ENCODE data around the gene PGAM5. TPM values are rescaled to one million over a fixed set of nuclear protein-coding genes. Genes with fewer than 3 reads are reported as not detected.
A peak's percentile ranks its signal among the peaks of the same experiment; 100 is the strongest.

Gene PGAM5
- polyA plus RNA-seq, 3 donors = 7.0 to 10.3 (median 9.6) TPM

GRCh38 chr12:132687211-132688164 is 23.2 kb upstream of the PGAM5 start, which contains the start of the genes POLE and PXMP2:
Gene POLE, minus strand, starts transcription at chr12:132687342. Its CDS starts 27 bp downstream, at chr12:132687315.
Gene PXMP2, plus strand, starts transcription at chr12:132687587. Its CDS starts 84 bp downstream, at chr12:132687671.
- Histone ChIP-seq H3K9ac (ENCODE audit: insufficient read depth, low read length, poor library complexity, severe bottlenecking) (peak within 1 kb of the TSS; percentile 68), H4K20me1 (ENCODE audit: insufficient read depth, low read length) (no peaks in the 10 kb centered on the region), H3K4me3 (replicated peaks in 1 of 3; ENCODE audit: low read depth in 2 of 3, low read length in 3 of 3) (peak within 1 kb of the TSS; percentile 38 to 80 (median 66)), H3K4me1 (ENCODE audit: control insufficient read depth in 1 of 2, insufficient read depth in 2 of 2, low read length in 2 of 2) (peaks cover 6 to 23% of the 10 kb centered on the region in 2 donors), H3K9me3 (replicated peaks in 1 of 2; ENCODE audit: control insufficient read depth in 1 of 2, insufficient read depth in 1 of 2, low read length in 2 of 2) (no peaks in the 10 kb centered on the region), H3K4me2 (replicated peaks; ENCODE audit: extremely low read depth, low read length, poor library complexity, severe bottlenecking) (peak within 1 kb of the TSS; percentile 87), H2AFZ (ENCODE audit: insufficient read depth, low read depth, low read length, poor library complexity, severe bottlenecking) (peak within 1 kb of the TSS; percentile 78), H3K27me3 (ENCODE audit: control insufficient read depth in 2 of 2, insufficient read depth in 2 of 2, low read length in 2 of 2) (peaks cover 0 to 2% of the 10 kb centered on the region in 2 donors), H3K79me2 (ENCODE audit: insufficient read depth, low read length) (peaks cover 33% of the 10 kb centered on the region), H3K27ac (ENCODE audit: low read depth in 1 of 2, low read length in 2 of 2) (no peak within 1 kb of the TSS), H3K36me3 (replicated peaks in 1 of 2; ENCODE audit: control insufficient read depth in 1 of 2, insufficient read depth in 2 of 2, low read length in 2 of 2) (no peaks in the 10 kb centered on the region)
- peaks cover 19% of the 10 kb centered on the region for H3K4me1 Mint-ChIP-seq
- under 1% methylated on average over 134 of the region's 134 CpGs for WGBS (ENCODE audit: insufficient coverage)
- intact Hi-C loops (cut with micrococcal nuclease) = loop anchor here in 1 of 2 donors (10.0 kb wide), 1 partner anchor 137 kb away; the partner anchor contains the start of gene GOLGA3
- peak within 1 kb of the TSS; percentile 81 to 85 for H3K4me3 Mint-ChIP-seq
- TF ChIP-seq, protein P1, sequence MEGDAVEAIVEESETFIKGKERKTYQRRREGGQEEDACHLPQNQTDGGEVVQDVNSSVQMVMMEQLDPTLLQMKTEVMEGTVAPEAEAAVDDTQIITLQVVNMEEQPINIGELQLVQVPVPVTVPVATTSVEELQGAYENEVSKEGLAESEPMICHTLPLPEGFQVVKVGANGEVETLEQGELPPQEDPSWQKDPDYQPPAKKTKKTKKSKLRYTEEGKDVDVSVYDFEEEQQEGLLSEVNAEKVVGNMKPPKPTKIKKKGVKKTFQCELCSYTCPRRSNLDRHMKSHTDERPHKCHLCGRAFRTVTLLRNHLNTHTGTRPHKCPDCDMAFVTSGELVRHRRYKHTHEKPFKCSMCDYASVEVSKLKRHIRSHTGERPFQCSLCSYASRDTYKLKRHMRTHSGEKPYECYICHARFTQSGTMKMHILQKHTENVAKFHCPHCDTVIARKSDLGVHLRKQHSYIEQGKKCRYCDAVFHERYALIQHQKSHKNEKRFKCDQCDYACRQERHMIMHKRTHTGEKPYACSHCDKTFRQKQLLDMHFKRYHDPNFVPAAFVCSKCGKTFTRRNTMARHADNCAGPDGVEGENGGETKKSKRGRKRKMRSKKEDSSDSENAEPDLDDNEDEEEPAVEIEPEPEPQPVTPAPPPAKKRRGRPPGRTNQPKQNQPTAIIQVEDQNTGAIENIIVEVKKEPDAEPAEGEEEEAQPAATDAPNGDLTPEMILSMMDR (IDR thresholded peaks at IDR 0.05) = no peak
- H3K27ac Mint-ChIP-seq = peak within 1 kb of the TSS in 1 of 7 donors; percentile 46
- H3K9me3 Mint-ChIP-seq = peaks cover 0 to 5% (median 1%) of the 10 kb centered on the region in 7 donors
- H3K27me3 Mint-ChIP-seq (ENCODE audit: low read depth in 3 of 3) = peaks cover 3 to 12% (median 9%) of the 10 kb centered on the region in 3 donors
- H3K36me3 Mint-ChIP-seq = no peaks in the 10 kb centered on the region
- DNase-seq = peak; percentile 84 to 89 (median 87)

- peaks cover 17% of the 10 kb centered on the region for H3K4me1 Mint-ChIP-seq
- H3K9me3 Mint-ChIP-seq = peaks cover 0 to 2% (median 0%) of the 10 kb centered on the region in 7 donors
- no peaks in the 10 kb centered on the region for H3K9me3 ChIP-seq (replicated peaks in 1 of 2; ENCODE audit: control insufficient read depth in 1 of 2, insufficient read depth in 1 of 2, low read length in 2 of 2)
- H3K4me3 Mint-ChIP-seq = peak overlapping the region; percentile 10 to 44
- peaks cover 0 to 2% of the 10 kb centered on the region in 2 donors for H3K27me3 ChIP-seq (ENCODE audit: control insufficient read depth in 2 of 2, insufficient read depth in 2 of 2, low read length in 2 of 2)
- H3K36me3 Mint-ChIP-seq = no peaks in the 10 kb centered on the region
- no peak overlapping the region for H2AFZ ChIP-seq (ENCODE audit: insufficient read depth, low read depth, low read length, poor library complexity, severe bottlenecking)
- no peaks in the 10 kb centered on the region for H3K36me3 ChIP-seq (replicated peaks in 1 of 2; ENCODE audit: control insufficient read depth in 1 of 2, insufficient read depth in 2 of 2, low read length in 2 of 2)
- H3K9ac ChIP-seq (ENCODE audit: insufficient read depth, low read length, poor library complexity, severe bottlenecking) = no peak overlapping the region
- TF ChIP-seq, protein P1 (IDR thresholded peaks at IDR 0.05) = no peak
- peak overlapping the region in 1 of 7 donors; percentile 7 for H3K27ac Mint-ChIP-seq
- peaks cover 20% of the 10 kb centered on the region for H3K79me2 ChIP-seq (ENCODE audit: insufficient read depth, low read length)
- DNase-seq = no peak
- no peak overlapping the region for H3K27ac ChIP-seq (ENCODE audit: low read depth in 1 of 2, low read length in 2 of 2)
- WGBS (ENCODE audit: insufficient coverage) = 99% methylated on average over 15 of the region's 18 CpGs
- H3K4me2 ChIP-seq (replicated peaks; ENCODE audit: extremely low read depth, low read length, poor library complexity, severe bottlenecking) = no peak overlapping the region
- intact Hi-C loops (cut with micrococcal nuclease) = loop anchor here in 1 of 2 donors (10.0 kb wide), 1 partner anchor 136 kb away; the partner anchor contains the start of gene GOLGA3
- H3K27me3 Mint-ChIP-seq (ENCODE audit: low read depth in 3 of 3) = peaks cover 3 to 12% (median 9%) of the 10 kb centered on the region in 3 donors
- H3K4me1 ChIP-seq (ENCODE audit: control insufficient read depth in 1 of 2, insufficient read depth in 2 of 2, low read length in 2 of 2) = peaks cover 6 to 23% of the 10 kb centered on the region in 2 donors
- H4K20me1 ChIP-seq (ENCODE audit: insufficient read depth, low read length) = no peaks in the 10 kb centered on the region
- no peak overlapping the region for H3K4me3 ChIP-seq (replicated peaks in 1 of 3; ENCODE audit: low read depth in 2 of 3, low read length in 3 of 3)
These were observed 21.4 kb upstream of the PGAM5 start for GRCh38 chr12:132689227-132689626.

Data from CD14-positive monocyte (primary cell).